NT2/D1 (cell line): ENCODE measurements around the gene MAP2K3.

Source experiments
- YY1 ChIP-seq: IDR thresholded peaks from 2 replicates; pipeline ENCODE4 v1.6.1; 2011; ENCODE audit not compliant: insufficient read length, insufficient read depth
- ZNF274 ChIP-seq: IDR thresholded peaks from 2 replicates; pipeline ENCODE4 v1.6.1; 2011; ENCODE audit warnings: mild to moderate bottlenecking, low read depth, low read length

DNA sequence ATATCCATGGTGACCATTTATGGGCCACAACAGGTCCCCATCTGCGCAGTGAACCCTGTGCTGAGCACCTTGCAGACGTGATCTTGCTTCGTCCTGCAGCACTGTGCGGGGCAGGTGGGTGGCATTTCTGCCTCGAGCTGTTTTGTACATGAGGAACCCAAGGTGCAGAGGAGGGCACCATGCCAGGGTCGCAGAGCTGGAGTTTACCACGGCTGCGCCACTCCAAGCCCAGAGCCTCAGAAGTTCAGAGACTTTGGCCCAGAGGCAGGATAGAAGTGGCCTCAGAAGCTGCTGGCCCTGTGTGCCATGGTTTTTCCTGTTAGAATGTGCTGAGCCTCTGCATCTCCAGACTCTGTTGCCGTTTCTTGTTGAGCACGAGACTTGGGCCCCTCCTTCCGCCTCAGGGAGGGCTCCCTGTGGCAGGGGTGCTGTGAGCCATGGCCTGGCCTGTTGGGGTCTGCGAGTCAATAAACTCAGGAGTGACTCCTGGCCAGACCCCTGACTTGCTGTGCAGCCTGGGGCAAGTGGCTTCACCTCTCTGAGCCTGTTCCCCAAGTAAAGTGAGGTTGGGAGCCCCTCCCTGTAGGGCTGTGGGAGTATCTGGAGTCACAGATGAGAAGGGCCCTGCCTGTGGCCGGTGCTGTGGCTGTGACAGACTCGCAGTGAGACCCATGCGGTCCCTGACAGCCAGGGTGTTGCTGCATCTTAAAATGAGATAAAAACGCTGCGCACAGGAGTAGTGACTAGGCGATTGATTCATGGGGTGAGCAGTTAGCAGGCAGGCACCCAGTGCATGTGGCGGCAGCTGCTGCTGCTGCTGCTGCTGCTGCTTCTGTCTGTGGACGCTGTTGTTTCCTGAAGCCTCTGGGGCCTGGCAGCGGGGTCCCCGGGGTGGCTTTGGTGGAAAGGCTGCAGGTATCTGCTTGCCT lies 11.8 kb downstream of the MAP2K3 start:
- no peak for TF ChIP-seq ZNF274
- no peak for TF ChIP-seq YY1
